Measurements from ENCODE around the gene TRIM71. TPM values are rescaled to one million over a fixed set of nuclear protein-coding genes. Genes with fewer than 3 reads are reported as not detected.
A peak's percentile ranks its signal among the peaks of the same experiment; 100 is the strongest.

The TRIM71 gene
- total RNA-seq, 1 experiment from 2014 or later: 376 TPM

- no peak overlapping the region for H2BK5ac ChIP-seq (ENCODE audit: insufficient read length, low read length)
- no peak overlapping the region for H2AK5ac ChIP-seq (ENCODE audit: insufficient read length, low read length)
- no peak overlapping the region for H3K56ac ChIP-seq (ENCODE audit: insufficient read length, low read depth, low read length)
- no peak overlapping the region for H2AFZ ChIP-seq (ENCODE audit: low read length)
- H3T11ph ChIP-seq (ENCODE audit: low read length): no peak overlapping the region
- Mint-ChIP-seq H3K27ac (peak overlapping the region in 2 of 3 experiments; percentile 27 to 69; a peak in 3 of 7 replicates), H3K4me3 (no peak overlapping the region), H3K4me1 (peaks cover 75 to 80% of the 10 kb centered on the region in 2 experiments), H3K9me3 (no peaks in the 10 kb centered on the region), H3K27me3 (ENCODE audit: low read depth) (no peaks in the 10 kb centered on the region; the same call in 1 of the 2 replicates), H3K36me3 (ENCODE audit: insufficient read depth in 1 of 3, low read depth in 3 of 3) (peaks cover 57 to 86% (median 85%) of the 10 kb centered on the region in 3 experiments)
- H4K91ac ChIP-seq (ENCODE audit: insufficient read length, low read depth, low read length): no peak overlapping the region
- no peak overlapping the region for H3K23ac ChIP-seq (ENCODE audit: insufficient read length, low read depth, low read length)
- H2BK12ac ChIP-seq (ENCODE audit: insufficient read length, low read depth, low read length): no peak overlapping the region
- H3K79me2 ChIP-seq (ENCODE audit: insufficient read depth, low read length): peaks cover 71% of the 10 kb centered on the region; the same call in 1 of the 2 replicates
- H3K14ac ChIP-seq (ENCODE audit: insufficient read depth, low read length): no peak overlapping the region
- no peak overlapping the region for H2BK20ac ChIP-seq (ENCODE audit: low read depth, low read length, poor library complexity, severe bottlenecking)
- no peak overlapping the region for H2BK15ac ChIP-seq (ENCODE audit: low read depth, low read length)
- H4K20me1 ChIP-seq (ENCODE audit: control insufficient read depth, insufficient read depth, insufficient read length): no peaks in the 10 kb centered on the region
- H3K9ac ChIP-seq (ENCODE audit: extremely low read depth, insufficient read length, low read length): no peak overlapping the region
- TF ChIP-seq CTCF (conservative IDR thresholded peaks at IDR 0.05): no peak
- no peaks in the 10 kb centered on the region for H3K27me3 ChIP-seq (ENCODE audit: insufficient read depth, low read length)
- H3K4ac ChIP-seq (ENCODE audit: low read depth, low read length): no peak overlapping the region
- no peak overlapping the region for H3K4me2 ChIP-seq (ENCODE audit: insufficient read depth, insufficient read length, low read length)
- H3K9me3 ChIP-seq (ENCODE audit: control insufficient read depth, low read depth, low read length): no peaks in the 10 kb centered on the region
- H3K4me1 ChIP-seq (ENCODE audit: insufficient read depth, low read length): no peaks in the 10 kb centered on the region; the same call in 1 of the 2 replicates
- no peak overlapping the region for H4K8ac ChIP-seq (replicated peaks; ENCODE audit: insufficient read length, low read depth, low read length)
- no peak overlapping the region for H3K18ac ChIP-seq (ENCODE audit: insufficient read length, low read depth, low read length)
- H2BK120ac ChIP-seq (ENCODE audit: low read depth, low read length, poor library complexity, severe bottlenecking): no peak overlapping the region
- H3K79me1 ChIP-seq (ENCODE audit: insufficient read depth, low read depth, low read length, poor library complexity, severe bottlenecking): peaks cover 8% of the 10 kb centered on the region
- no peaks in the 10 kb centered on the region for H3K23me2 ChIP-seq (ENCODE audit: insufficient read length, low read depth, low read length, poor library complexity, severe bottlenecking)
- no peak overlapping the region for H3K27ac ChIP-seq (ENCODE audit: insufficient read length, low read depth, low read length)
- WGBS (ENCODE audit: extremely low coverage, insufficient read length, low lambda C conversion rate): no CpG with 5 or more reads among the region's 6 CpGs
- DNase-seq: no peak
- H4K5ac ChIP-seq (ENCODE audit: insufficient read length, low read depth, low read length): no peak overlapping the region
Observed at GRCh38 chr3:32882603-32883025, 64.8 kb downstream of the TRIM71 start.
